Lower leg skin (tissue), 3 donors: ENCODE data around the gene SLC6A13.

ENCODE experiments used
- CTCF ChIP-seq, 3 donors: fragments of 450-650 bp; IDR thresholded peaks; one replicate each; pipeline ENCODE4 v1.5.1; 2016; ENCODE audit warnings: antibody characterized with exemption in 3 of 3, mild to moderate bottlenecking in 3 of 3, moderate library complexity in 2 of 3
- POLR2A ChIP-seq, 2 donors: fragments of 450-650 bp; IDR thresholded peaks; one replicate each; pipeline ENCODE4 v1.6.1; 2016 to 2017; ENCODE audit warnings: antibody characterized with exemption in 2 of 2, mild to moderate bottlenecking in 1 of 2, moderate library complexity in 1 of 2

DNA sequence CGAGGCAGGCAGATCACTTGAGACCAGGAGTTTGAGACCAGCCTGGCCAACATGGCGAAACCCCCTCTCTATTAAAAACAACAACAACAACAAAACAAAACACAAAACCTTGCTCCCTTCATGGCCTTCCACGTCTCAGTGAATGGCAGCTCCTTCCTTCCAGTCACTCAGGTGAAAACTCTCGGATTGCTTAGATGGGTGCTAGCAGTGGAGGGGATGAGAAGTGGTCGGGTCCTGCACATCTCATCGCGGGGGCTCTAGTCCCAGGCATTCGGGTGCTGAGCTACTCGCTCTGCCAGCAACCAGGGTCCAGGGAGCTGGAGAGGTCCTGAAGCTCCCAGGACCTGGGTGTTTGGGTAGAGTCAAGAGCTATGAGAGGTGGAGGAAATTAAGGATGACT is 7.7 kb downstream of the SLC6A13 start:
- TF ChIP-seq CTCF (IDR thresholded peaks at IDR 0.05): no peak
- no peak for TF ChIP-seq POLR2A (IDR thresholded peaks at IDR 0.05)
